Stimulated activated CD8-positive, alpha-beta memory T cell treated with anti-CD3 and anti-CD28 coated beads, Interleukin-7, amount 100 ng/mL, for 1 hour (primary cell): ENCODE results near the gene FHOD1.

ENCODE experiments used
- DNase-seq, 2 donors: peaks; one replicate each; pipeline ENCODE4 v3.0.0-alpha.2; 2020; ENCODE audit warnings: low read depth in 2 of 2

Gene FHOD1

GRCh38 chr16:67191411-67191994 lies 55.8 kb downstream of the FHOD1 start:
- DNase-seq, result no peak

- DNase-seq, result no peak
These were observed 56.6 kb downstream of the FHOD1 start for GRCh38 chr16:67190448-67191399.

GRCh38 chr16:67190041-67190440 lies 57.2 kb downstream of the FHOD1 start, which contains the start of gene EXOC3L1:
Gene EXOC3L1, minus strand, starts transcription at chr16:67190136. Its CDS starts 460 bp downstream, at chr16:67189676.
- no peak for DNase-seq

GRCh38 chr16:67188798-67189197 lies 58.5 kb downstream of the FHOD1 start:
- DNase-seq, result no peak

- no peak for DNase-seq
These were observed 59.0 kb downstream of the FHOD1 start for GRCh38 chr16:67188323-67188722.

- DNase-seq, result no peak
These were observed 59.9 kb downstream of the FHOD1 start for GRCh38 chr16:67187175-67187890.

- no peak for DNase-seq
These were observed 60.7 kb downstream of the FHOD1 start for GRCh38 chr16:67186550-67186950.

GRCh38 chr16:67185651-67186134 lies 61.6 kb downstream of the FHOD1 start:
- DNase-seq, result no peak

- DNase-seq, result peak; percentile 66 to 76
These were observed 62.2 kb downstream of the FHOD1 start for GRCh38 chr16:67184995-67185650.

GRCh38 chr16:67184453-67184994 lies 62.8 kb downstream of the FHOD1 start:
- no peak for DNase-seq

GRCh38 chr16:67183627-67184452 lies 63.4 kb downstream of the FHOD1 start, which contains the start of gene MATCAP1:
Gene MATCAP1, minus strand, starts transcription at chr16:67183963. Its CDS starts 3,353 bp downstream, at chr16:67180610.
- peak; percentile 72 to 81 for DNase-seq

GRCh38 chr16:67183284-67183626 lies 64.0 kb downstream of the FHOD1 start:
- DNase-seq, result no peak

- no peak for DNase-seq
These were observed 65.0 kb downstream of the FHOD1 start for GRCh38 chr16:67182288-67182687.

GRCh38 chr16:67181346-67181745 lies 65.9 kb downstream of the FHOD1 start:
- DNase-seq, result no peak

- DNase-seq, result no peak
These were observed 67.1 kb downstream of the FHOD1 start for GRCh38 chr16:67180166-67180565.

- no peak for DNase-seq
These were observed 67.7 kb downstream of the FHOD1 start for GRCh38 chr16:67179421-67180080.
